T-cell (primary cell): Measurements from ENCODE around the gene HEPACAM2. TPM values are rescaled to one million over a fixed set of nuclear protein-coding genes. Genes with fewer than 3 reads are reported as not detected.

ENCODE experiments used
- ATAC-seq, 4 experiments: fragments of 200-7000 bp in 3 of 4; fragments of 150-1000 bp in 1 of 4; cut with Tn5 transposase; replicated peaks in 1 of 4; 1 replicate in 3 of 4; 2 replicates in 1 of 4; pipeline ENCODE4 v1.10.0; 2021; ENCODE audit warnings: moderate library complexity in 3 of 4, mild to moderate bottlenecking in 2 of 4, moderate number of reproducible peaks in 1 of 4
- CTCF ChIA-PET, 2 donors: fragments of 300-600 bp; sonication (Branson Sonifier 250); formaldehyde crosslinking; loops; one replicate each; lab custom pipeline; 2022; ENCODE audit warnings: antibody characterized with exemption in 2 of 2; lab: Charles Lee
- POLR2A ChIA-PET, 2 donors: fragments of 300-600 bp; sonication (Branson Sonifier 250); formaldehyde crosslinking; loops; one replicate each; lab custom pipeline; 2022; ENCODE audit warnings: antibody characterized with exemption in 2 of 2; lab: Charles Lee
- DNase-seq, 35 experiments: peaks; one replicate each; pipeline versions ENCODE4 v3.0.0 to v3.0.0-alpha.2; 2013 to 2023
- H3K27ac ChIP-seq: one replicate; pipeline ENCODE4 v1.5.1; 2013; ENCODE audit warnings: low read length
- H3K27me3 ChIP-seq, 2 experiments: replicated peaks in 1 of 2; 1 replicate in 1 of 2; 2 replicates in 1 of 2; pipeline versions ENCODE4 v1.6.1 to v1.7.0; 2013; ENCODE audit warnings: low read length in 1 of 2, mixed read lengths in 1 of 2; ENCODE audit not compliant: control insufficient read depth in 2 of 2, insufficient read depth in 2 of 2; ENCODE audit errors: extremely low read depth in 1 of 2
- H3K36me3 ChIP-seq, 2 donors: 1 replicate in 1 of 2; 2 replicates in 1 of 2; pipeline versions ENCODE4 v1.6.1 to v1.7.0; 2013; ENCODE audit warnings: low read length in 1 of 2; ENCODE audit not compliant: control insufficient read depth in 2 of 2, insufficient read depth in 1 of 2; ENCODE audit errors: extremely low read depth in 1 of 2
- H3K4me1 ChIP-seq, 2 experiments: 1 replicate in 1 of 2; 2 replicates in 1 of 2; pipeline versions ENCODE4 v1.6.1 to v1.7.0; 2013; ENCODE audit warnings: low read length in 2 of 2, mixed read lengths in 1 of 2; ENCODE audit not compliant: insufficient read depth in 2 of 2, control insufficient read depth in 1 of 2; ENCODE audit errors: extremely low read depth in 1 of 2
- H3K4me3 ChIP-seq, 2 donors: 1 replicate in 1 of 2; 2 replicates in 1 of 2; pipeline versions ENCODE4 v1.5.1 to v1.7.0; 2013; ENCODE audit warnings: mild to moderate bottlenecking in 2 of 2, low read length in 1 of 2, moderate library complexity in 1 of 2; ENCODE audit not compliant: control insufficient read depth in 1 of 2; ENCODE audit errors: extremely low read depth in 1 of 2
- H3K9me3 ChIP-seq: 2 replicates; pipeline ENCODE4 v1.7.0; 2013
- H3K27ac Mint-ChIP-seq, 2 donors: one replicate each; pipeline ENCODE4 v1.8.0; 2020 to 2021; ENCODE audit warnings: mild to moderate bottlenecking in 2 of 2, mixed read lengths in 2 of 2
- H3K27me3 Mint-ChIP-seq, 2 donors: one replicate each; pipeline ENCODE4 v1.8.0; 2021 to 2022; ENCODE audit warnings: mixed read lengths in 2 of 2
- H3K36me3 Mint-ChIP-seq: one replicate; pipeline ENCODE4 v1.8.0; 2021; ENCODE audit warnings: mixed read lengths
- H3K4me1 Mint-ChIP-seq, 3 donors: one replicate each; pipeline ENCODE4 v1.8.0; 2020 to 2022; ENCODE audit warnings: mixed read lengths in 3 of 3, mild to moderate bottlenecking in 1 of 3
- H3K4me3 Mint-ChIP-seq, 3 donors: one replicate each; pipeline ENCODE4 v1.8.0; 2020 to 2022; ENCODE audit warnings: mild to moderate bottlenecking in 3 of 3, mixed read lengths in 3 of 3, moderate library complexity in 3 of 3
- H3K9me3 Mint-ChIP-seq, 3 donors: one replicate each; pipeline ENCODE4 v1.8.0; 2020 to 2022; ENCODE audit warnings: mixed read lengths in 3 of 3
- WGBS: methylation state at CpG from one replicate; pipeline ENCODE4 v1.1.5; 2013; ENCODE audit warnings: missing lambda C conversion rate; ENCODE audit not compliant: insufficient coverage; 5-methylcytosine and 5-hydroxymethylcytosine counted together
- total RNA-seq, 35 experiments: library from RNA in 6 of 35; stranded (reverse) in 6 of 35; fragments of 120-200 nt in 1 of 35; gene quantifications; one replicate each; pipeline versions ENCODE4 v1.2.1 to v1.2.4 and lab custom pipeline; 2013 to 2026

Gene HEPACAM2
- total RNA-seq, 5 donors from 2014 or later (not counting 1 experiment from before 2014, with no cell fraction given) = 0.13 TPM; not detected in 4

- Histone ChIP-seq H3K4me1 (no peaks in the 10 kb centered on the region), H3K27ac (no peak overlapping the region), H3K4me3 (no peak overlapping the region), H3K9me3 (no peaks in the 10 kb centered on the region), H3K27me3 (peaks cover 0 to 1% of the 10 kb centered on the region in 2 experiments), H3K36me3 (no peaks in the 10 kb centered on the region)
- ATAC-seq (no peak), DNase-seq (no peak)
- no peaks in the 10 kb centered on the region for H3K36me3 Mint-ChIP-seq
- no CpG with 5 or more reads among the region's 1 CpG for WGBS
- ChIA-PET CTCF (interaction anchor here in 1 of 2 donors (1.0 kb wide), 1 partner anchor 15 kb away, joined by 3 read pairs; no protein-coding TSS in a partner anchor), POLR2A (no interaction called here)
- H3K27me3 Mint-ChIP-seq = peaks cover 42% of the 10 kb centered on the region in 2 donors
- no peak overlapping the region for H3K4me3 Mint-ChIP-seq
- no peaks in the 10 kb centered on the region for H3K4me1 Mint-ChIP-seq
- H3K9me3 Mint-ChIP-seq = no peaks in the 10 kb centered on the region
- no peak overlapping the region for H3K27ac Mint-ChIP-seq
Observed at GRCh38 chr7:93212881-93213280, 13.4 kb downstream of the HEPACAM2 start.

GRCh38 chr7:93211228-93211818 lies 14.9 kb downstream of the HEPACAM2 start:
- no peak for ATAC-seq
- Histone ChIP-seq H3K9me3 (no peaks in the 10 kb centered on the region), H3K4me3 (no peak overlapping the region), H3K36me3 (no peaks in the 10 kb centered on the region), H3K27ac (no peak overlapping the region), H3K27me3 (no peaks in the 10 kb centered on the region), H3K4me1 (no peaks in the 10 kb centered on the region)
- H3K27me3 Mint-ChIP-seq = peaks cover 40 to 42% of the 10 kb centered on the region in 2 donors
- no peak overlapping the region for H3K4me3 Mint-ChIP-seq
- ChIA-PET CTCF (no interaction called here), POLR2A (no interaction called here)
- 85% methylated on average over 5 of the region's 5 CpGs for WGBS
- no peaks in the 10 kb centered on the region for H3K9me3 Mint-ChIP-seq
- no peaks in the 10 kb centered on the region for H3K4me1 Mint-ChIP-seq
- H3K27ac Mint-ChIP-seq = no peak overlapping the region
- no peaks in the 10 kb centered on the region for H3K36me3 Mint-ChIP-seq
- DNase-seq = no peak

- Histone ChIP-seq H3K27me3 (no peaks in the 10 kb centered on the region), H3K4me1 (no peaks in the 10 kb centered on the region), H3K4me3 (no peak overlapping the region), H3K9me3 (no peaks in the 10 kb centered on the region), H3K27ac (no peak overlapping the region), H3K36me3 (no peaks in the 10 kb centered on the region)
- ATAC-seq (no peak), DNase-seq (no peak)
- no peaks in the 10 kb centered on the region for H3K9me3 Mint-ChIP-seq
- H3K36me3 Mint-ChIP-seq = no peaks in the 10 kb centered on the region
- H3K4me1 Mint-ChIP-seq = no peaks in the 10 kb centered on the region
- ChIA-PET CTCF (no interaction called here), POLR2A (interaction anchor here in 1 of 2 donors (0.6 kb wide), 1 partner anchor 831 kb away, joined by 3 read pairs; no protein-coding TSS in a partner anchor)
- H3K27me3 Mint-ChIP-seq = peaks cover 18% of the 10 kb centered on the region in 2 donors
- H3K4me3 Mint-ChIP-seq = no peak overlapping the region
- no peak overlapping the region for H3K27ac Mint-ChIP-seq
- WGBS = no CpG with 5 or more reads among the region's 2 CpGs
Observed at GRCh38 chr7:93205046-93205445, 21.2 kb downstream of the HEPACAM2 start.

GRCh38 chr7:93203496-93203895 lies 22.8 kb downstream of the HEPACAM2 start:
- H3K4me3 ChIP-seq = no peak overlapping the region
- H3K36me3 Mint-ChIP-seq = no peaks in the 10 kb centered on the region
- ATAC-seq (no peak), DNase-seq (no peak)
- no peaks in the 10 kb centered on the region for H3K9me3 Mint-ChIP-seq
- CTCF ChIA-PET = interaction anchor here in 1 of 2 donors (0.6 kb wide), 1 partner anchor 579 kb away, joined by 4 read pairs; no protein-coding TSS in a partner anchor
- H3K4me1 Mint-ChIP-seq = no peaks in the 10 kb centered on the region
- POLR2A ChIA-PET = no interaction called here
- no peaks in the 10 kb centered on the region for H3K4me1 ChIP-seq
- no peak overlapping the region for H3K27ac Mint-ChIP-seq
- WGBS = 90% methylated on average over 2 of the region's 3 CpGs
- no peaks in the 10 kb centered on the region for H3K27me3 ChIP-seq
- no peak overlapping the region for H3K27ac ChIP-seq
- H3K9me3 ChIP-seq = no peaks in the 10 kb centered on the region
- H3K4me3 Mint-ChIP-seq = no peak overlapping the region
- no peaks in the 10 kb centered on the region for H3K36me3 ChIP-seq
- H3K27me3 Mint-ChIP-seq = peaks cover 20 to 23% of the 10 kb centered on the region in 2 donors

GRCh38 chr7:93202594-93203250 lies 23.5 kb downstream of the HEPACAM2 start:
- DNase-seq = no peak
- POLR2A ChIA-PET = no interaction called here
- no peaks in the 10 kb centered on the region for H3K9me3 ChIP-seq
- no peak for ATAC-seq
- CTCF ChIA-PET = no interaction called here
- Mint-ChIP-seq H3K36me3 (no peaks in the 10 kb centered on the region), H3K27ac (no peak overlapping the region), H3K4me1 (no peaks in the 10 kb centered on the region), H3K27me3 (peaks cover 20 to 22% of the 10 kb centered on the region in 2 donors), H3K9me3 (no peaks in the 10 kb centered on the region), H3K4me3 (no peak overlapping the region)
- no peak overlapping the region for H3K4me3 ChIP-seq
- 100% methylated on average over 1 of the region's 5 CpGs for WGBS
- H3K27me3 ChIP-seq = no peaks in the 10 kb centered on the region
- H3K27ac ChIP-seq = no peak overlapping the region
- no peaks in the 10 kb centered on the region for H3K4me1 ChIP-seq
- H3K36me3 ChIP-seq = no peaks in the 10 kb centered on the region

- Mint-ChIP-seq H3K27me3 (peaks cover 15 to 20% of the 10 kb centered on the region in 2 donors), H3K36me3 (no peaks in the 10 kb centered on the region), H3K27ac (no peak overlapping the region), H3K9me3 (no peaks in the 10 kb centered on the region), H3K4me3 (no peak overlapping the region), H3K4me1 (no peaks in the 10 kb centered on the region)
- no peak overlapping the region for H3K27ac ChIP-seq
- no peak overlapping the region for H3K4me3 ChIP-seq
- H3K4me1 ChIP-seq = no peaks in the 10 kb centered on the region
- no peaks in the 10 kb centered on the region for H3K27me3 ChIP-seq
- ATAC-seq = no peak
- no peaks in the 10 kb centered on the region for H3K9me3 ChIP-seq
- CTCF ChIA-PET = no interaction called here
- DNase-seq = no peak
- no peaks in the 10 kb centered on the region for H3K36me3 ChIP-seq
- POLR2A ChIA-PET = no interaction called here
Observed at GRCh38 chr7:93198472-93198871, 27.8 kb downstream of the HEPACAM2 start.
